ENCODE results near the gene THAP9. TPM values are rescaled to one million over a fixed set of nuclear protein-coding genes. Genes with fewer than 3 reads are reported as not detected.

The THAP9 gene, protein sequence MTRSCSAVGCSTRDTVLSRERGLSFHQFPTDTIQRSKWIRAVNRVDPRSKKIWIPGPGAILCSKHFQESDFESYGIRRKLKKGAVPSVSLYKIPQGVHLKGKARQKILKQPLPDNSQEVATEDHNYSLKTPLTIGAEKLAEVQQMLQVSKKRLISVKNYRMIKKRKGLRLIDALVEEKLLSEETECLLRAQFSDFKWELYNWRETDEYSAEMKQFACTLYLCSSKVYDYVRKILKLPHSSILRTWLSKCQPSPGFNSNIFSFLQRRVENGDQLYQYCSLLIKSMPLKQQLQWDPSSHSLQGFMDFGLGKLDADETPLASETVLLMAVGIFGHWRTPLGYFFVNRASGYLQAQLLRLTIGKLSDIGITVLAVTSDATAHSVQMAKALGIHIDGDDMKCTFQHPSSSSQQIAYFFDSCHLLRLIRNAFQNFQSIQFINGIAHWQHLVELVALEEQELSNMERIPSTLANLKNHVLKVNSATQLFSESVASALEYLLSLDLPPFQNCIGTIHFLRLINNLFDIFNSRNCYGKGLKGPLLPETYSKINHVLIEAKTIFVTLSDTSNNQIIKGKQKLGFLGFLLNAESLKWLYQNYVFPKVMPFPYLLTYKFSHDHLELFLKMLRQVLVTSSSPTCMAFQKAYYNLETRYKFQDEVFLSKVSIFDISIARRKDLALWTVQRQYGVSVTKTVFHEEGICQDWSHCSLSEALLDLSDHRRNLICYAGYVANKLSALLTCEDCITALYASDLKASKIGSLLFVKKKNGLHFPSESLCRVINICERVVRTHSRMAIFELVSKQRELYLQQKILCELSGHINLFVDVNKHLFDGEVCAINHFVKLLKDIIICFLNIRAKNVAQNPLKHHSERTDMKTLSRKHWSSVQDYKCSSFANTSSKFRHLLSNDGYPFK
- 1.9 and 8.3 TPM in 2 replicates for total RNA-seq

DNA sequence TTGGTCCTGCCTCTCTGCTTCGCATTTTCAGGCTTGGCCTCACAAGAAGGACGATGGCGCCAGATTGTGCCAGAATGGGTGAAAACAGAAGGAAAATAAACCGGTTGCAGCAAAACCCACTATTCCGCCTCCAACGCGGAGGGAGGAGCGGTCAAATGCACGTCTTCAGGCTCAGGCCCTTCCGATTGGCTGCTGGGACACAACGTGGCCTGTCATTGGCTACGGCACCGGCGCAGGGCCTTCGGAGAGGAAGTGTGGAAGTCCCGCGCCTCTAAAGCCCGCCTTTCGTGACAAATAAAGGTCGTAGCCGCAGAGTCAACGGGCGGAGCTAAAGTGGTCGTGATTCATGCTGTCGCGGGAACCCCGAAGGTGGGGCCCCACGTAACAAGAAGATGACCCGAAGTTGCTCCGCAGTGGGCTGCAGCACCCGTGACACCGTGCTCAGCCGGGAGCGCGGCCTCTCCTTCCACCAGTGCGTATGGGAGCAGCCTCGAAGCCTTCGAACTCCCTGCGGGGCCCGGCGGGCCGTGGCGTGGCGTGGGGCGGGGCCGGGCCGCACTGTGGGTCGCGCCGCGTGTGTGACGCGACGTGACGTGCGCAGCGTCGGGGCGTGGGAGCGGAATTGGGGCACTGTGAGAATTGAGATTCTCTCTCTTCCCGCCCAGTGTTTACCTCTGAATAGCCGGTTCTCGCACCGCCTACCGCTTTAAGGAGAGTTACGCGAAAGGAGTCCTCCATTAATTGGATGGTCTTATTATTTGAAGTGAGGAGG is at the start of gene THAP9:
THAP9 (plus strand) TSS at position 325 of the 772 bp plus-strand sequence; CDS start at position 393, 68 bp downstream.

DNA sequence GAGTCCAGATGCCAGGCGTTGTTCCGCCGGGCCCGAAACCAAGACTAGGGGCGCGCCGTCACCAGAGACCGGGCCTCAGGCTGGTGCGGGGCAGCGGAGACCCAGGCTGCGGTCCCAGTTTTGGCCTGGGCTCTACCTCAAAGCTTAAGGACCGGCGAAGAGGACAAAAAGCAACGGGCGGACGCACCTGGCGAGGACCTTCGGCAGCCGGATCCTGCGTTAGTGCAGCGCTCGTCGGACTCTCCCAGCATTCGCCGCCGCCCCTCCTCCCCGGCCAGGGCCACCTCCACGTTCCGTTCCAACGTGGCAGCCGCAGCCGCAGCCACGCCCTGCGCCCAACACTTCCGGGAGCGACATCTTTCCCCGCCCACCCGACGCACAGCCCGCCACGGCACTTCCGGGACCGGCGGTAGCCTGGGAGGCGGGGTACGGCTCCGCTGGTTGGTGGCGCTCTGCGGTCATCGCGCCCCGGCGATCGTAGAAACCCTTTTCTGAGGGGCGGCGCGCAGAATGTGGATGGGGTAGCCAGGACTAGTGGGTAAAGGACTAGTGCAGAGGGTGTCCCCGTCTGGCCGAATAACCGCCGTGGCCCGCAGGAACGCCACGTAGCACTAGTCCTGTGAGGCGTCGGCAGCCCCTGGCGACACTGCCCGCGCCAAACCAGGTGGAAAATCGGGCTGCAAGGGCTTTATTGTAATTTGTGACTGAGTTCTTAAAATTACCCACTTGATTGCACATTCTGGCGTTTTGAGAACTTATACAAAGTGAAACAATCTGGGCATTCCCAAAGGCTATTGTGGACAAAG is 9.4 kb upstream of the THAP9 start, which contains the start of gene SEC31A:
SEC31A (minus strand) TSS at position 253 of the 806 bp plus-strand sequence. CDS start 9,217 bp downstream, outside the sequence.

Other genes starting within 250 kb of the THAP9 start
- 21.7 and 35.3 TPM in 2 replicates for gene SCD5, start 101.9 kb upstream of the THAP9 start, total RNA-seq
- gene SEC31A, start 9.6 kb upstream of the THAP9 start, total RNA-seq: 201 and 264 TPM in 2 replicates
- 5.7 and 11.0 TPM in 2 replicates for gene LIN54, start 110.1 kb downstream of the THAP9 start, total RNA-seq
- 69.0 and 101 TPM in 2 replicates for gene COPS4, start 134.4 kb downstream of the THAP9 start, total RNA-seq
- gene PLAC8, start 214.0 kb downstream of the THAP9 start, total RNA-seq: 3.4 TPM in 1 of 2 replicates, not detected in the other